ENCODE measurements around the gene NTSR2.

DNA sequence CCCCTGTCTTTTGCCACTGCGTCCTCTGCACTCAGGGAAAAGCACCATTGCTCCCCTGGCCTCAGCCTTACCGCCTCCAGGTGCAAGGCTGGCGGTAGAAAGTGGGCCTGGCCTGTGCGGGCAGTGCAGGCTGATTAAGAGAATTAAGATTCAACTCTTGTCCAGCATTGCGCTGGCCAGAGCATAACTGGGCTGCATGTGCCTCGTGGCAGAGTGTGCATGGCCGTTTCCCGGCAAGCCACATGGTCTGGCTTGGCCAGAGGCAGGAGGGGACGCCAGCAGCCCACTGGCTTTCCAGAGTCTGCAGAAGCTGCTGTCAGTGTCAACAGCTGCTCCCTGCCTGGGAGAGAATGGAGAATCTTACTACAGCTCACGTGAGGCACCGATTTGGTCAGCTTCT is 12.3 kb downstream of the NTSR2 start:
- no peak for TF ChIP-seq CTCF (conservative IDR thresholded peaks at IDR 0.05; ENCODE audit: low read depth, low read length)
- TF ChIP-seq EZH2 (IDR thresholded peaks at IDR 0.05; ENCODE audit: low read length, unreplicated experiment): no peak

Measured in PC-3 (cell line).